Activated T-cell treated with anti-CD3 and anti-CD28 coated beads for 24 hours (primary cell): ENCODE measurements around the gene PRCC.

Experiments used
- DNase-seq: peaks from one replicate; pipeline ENCODE4 v3.0.0-alpha.2; 2020; ENCODE audit warnings: low read depth

Gene PRCC

DNA sequence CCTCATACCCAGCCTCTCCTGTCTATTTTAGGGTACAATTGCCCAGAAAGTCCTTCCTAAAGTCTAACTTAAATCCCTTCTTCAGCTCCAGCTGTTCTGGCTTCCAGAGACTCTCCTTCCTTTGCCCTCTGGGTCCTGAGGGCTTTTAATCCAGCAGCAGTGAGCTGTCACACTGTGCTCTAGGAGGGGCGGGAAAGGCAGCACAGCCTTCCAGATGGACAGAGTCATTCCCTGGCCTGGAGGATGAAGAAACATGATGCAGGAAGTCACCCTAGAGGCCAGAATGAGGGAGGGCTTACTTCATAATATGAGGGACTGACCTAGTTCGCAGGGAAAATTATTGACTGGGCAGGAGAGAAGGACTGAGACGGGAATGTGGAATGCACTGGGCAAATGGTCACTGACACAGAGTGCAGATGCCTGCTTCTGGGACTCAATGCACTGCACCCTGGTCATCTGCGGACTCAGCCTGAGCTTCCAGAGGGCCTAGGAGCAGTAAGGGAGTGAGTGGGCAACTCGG lies 48.0 kb downstream of the PRCC start:
- DNase-seq = no peak

DNA sequence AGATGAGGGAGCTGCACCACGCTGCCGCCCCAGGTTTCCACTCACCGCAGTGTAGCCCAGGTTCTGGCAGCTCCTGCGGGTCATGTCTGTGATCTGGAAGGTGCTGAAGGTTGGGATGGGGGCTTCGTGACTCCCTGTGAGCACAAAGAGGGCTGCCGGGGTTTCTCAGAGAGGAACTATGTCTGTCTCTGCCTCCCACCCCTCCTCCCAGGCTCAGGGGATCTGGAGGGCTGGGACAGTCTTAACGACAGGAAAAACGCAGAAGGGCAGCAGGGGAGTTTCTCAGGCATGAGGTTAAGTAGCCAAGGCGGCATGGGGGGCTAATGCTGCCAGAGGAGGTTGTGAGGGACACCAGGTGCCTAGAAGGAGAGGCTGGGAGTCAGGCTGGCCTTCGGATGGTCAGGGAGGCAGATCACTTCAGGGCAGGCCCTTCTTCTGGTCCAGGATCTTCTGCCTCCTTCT lies 48.7 kb downstream of the PRCC start:
- no peak for DNase-seq

DNA sequence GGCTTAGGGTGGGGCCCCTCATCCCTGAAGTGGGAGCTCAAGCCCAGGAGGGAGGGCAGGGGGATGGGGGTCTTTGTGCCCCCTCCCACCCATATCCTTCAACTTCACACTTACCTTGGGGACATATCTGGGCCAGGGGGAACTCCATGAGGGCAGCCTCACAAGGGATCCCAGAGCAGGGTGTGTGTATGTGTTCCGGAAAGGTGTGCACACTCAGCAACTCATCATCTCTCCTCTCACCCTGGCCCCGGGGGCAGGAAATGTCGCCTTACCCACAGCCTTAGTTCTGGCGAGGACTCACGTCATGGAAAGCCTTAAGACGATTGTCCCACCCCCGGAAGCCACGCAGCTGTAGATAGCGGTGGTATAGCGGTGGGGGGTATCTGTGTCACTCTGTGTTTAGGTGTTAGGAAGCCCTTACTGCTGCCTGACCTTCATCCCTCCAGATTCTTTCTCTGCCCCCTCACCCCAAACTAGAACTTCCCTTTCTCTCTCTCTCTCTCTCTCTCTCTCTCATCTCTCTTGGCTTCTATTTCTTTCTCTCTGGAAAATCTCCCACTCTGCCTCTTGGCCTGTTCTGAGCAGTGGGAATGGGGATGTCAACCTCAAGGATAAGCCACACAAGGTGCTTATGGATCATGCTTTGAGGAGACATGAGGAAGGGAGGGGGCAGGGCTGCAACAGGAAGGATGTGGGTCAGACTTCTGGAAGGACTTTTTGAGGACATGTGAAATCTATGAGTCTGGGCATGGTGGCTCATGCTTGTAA lies 49.4 kb downstream of the PRCC start, which contains the start of gene SH2D2A:
Gene SH2D2A, minus strand, starts transcription at position 288 of the 768 bp plus-strand sequence. Its CDS starts 140 bp downstream, at position 148.
- DNase-seq = peak; percentile 92

DNA sequence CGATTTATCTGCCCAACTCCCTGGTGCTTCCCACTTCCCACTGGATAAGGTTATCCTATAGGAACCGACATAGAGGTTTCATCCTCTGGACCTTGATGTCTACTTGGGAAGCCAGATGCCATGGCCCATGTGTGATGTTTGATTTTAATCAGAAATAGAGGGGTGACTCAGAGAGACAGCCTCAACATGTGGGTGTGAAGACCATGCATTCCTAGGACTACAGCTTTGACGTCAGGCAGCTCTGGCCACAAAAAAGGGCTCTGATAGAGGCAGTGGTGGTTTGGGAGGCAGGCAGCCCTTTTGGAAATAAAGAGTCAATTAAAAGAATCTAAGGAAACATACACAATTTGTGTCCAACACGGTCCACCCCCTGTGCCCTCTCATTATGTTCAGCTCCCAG lies 54.5 kb downstream of the PRCC start:
- DNase-seq = peak; percentile 48

DNA sequence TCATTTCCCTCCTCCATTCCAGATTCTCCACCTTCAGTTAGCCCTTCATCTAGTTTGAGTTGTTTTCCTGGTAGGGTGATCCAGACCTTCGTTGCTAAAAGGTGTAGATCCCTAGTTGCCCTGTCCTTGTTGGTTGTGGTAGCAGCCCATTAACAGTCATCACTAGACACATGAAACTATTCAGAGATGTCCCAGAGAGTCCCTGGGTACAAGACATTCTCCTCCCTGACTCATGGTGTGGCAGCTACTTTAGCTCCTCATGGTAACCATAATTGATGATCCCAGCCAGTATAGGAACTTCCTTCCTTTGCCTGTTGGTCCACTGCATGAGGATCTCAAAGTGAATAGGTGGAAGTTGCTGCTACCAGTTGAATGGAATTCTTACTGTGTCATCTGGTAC lies 55.3 kb downstream of the PRCC start:
- no peak for DNase-seq

DNA sequence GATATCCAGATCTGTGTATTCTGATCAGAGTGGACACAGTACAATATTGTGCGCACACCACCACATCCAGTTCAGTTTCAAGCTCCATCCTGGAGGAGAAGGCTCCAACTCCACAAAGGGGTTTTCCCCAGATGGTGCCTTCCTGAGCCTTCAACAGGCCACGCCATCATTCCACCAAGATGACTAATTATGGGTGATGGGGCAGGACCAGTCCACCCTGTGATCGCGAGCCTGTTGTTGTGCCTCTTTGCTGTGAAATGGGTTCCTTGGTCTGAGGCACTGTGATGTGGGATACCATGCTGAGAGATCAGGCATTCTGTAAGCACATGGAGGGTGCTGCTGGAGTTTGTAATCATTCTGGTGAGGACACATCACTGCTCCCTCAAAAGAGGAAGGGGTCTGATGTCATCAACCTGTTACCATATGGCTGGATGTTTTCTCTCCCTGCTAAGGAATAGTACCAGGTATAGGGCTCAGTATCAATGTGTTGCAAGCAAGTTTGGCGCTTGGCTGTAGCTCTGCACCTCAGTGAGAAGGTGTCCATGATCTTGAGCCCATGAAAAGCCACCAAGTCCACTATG lies 56.0 kb downstream of the PRCC start:
- DNase-seq = no peak

DNA sequence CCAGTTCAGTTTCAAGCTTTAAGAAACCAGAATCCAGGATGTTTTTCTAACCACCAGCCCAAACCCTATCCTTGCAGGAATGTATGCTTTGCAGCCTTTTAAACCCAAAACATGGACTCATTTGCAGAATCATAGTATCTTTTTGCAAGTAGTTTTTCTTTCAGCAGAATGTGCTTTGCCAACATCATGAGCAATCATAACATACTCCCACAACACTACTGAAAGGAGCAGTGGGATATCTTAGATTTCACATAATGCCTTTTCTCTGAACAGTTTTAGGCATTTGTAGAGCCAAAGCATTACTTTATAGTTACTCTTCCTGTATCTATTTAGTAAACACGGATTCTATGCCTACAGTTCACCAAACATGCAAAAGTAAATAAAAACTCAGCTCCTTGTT lies 59.3 kb downstream of the PRCC start:
- no peak for DNase-seq

DNA sequence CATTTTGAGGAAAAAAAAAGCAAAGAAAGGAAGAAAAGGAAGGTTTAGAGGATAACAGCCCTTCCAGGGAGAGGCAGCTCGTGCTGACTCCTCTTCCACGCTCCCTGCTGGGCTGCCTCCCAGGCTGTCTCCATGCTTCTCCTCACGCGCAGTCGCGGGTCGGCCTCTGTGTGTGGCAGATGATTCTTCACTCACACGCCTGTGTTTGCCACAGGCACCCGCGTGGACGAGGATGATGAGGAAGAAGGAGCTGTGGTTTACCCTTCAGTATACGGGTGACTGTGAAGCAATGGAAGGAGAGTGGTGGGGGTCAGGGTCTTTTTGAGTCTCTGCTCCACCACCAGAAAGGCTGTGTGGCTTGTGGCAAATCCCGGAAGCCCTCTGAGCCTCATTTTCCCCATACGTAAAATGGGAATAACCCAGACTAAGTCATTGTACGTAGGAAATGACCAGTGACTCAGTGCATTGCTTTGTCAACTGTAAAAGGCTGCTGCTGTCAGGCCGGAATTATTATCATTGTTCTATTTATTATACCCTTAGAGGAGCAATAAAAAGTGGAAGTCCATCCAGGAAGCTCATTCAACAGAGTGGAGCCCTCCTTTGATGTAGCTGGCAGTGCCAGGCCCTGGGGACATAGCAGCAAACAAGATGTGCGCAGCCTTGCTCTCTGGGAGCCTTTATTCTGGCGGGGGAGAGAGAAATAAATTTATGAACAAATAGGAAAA lies 61.2 kb downstream of the PRCC start:
- no peak for DNase-seq

DNA sequence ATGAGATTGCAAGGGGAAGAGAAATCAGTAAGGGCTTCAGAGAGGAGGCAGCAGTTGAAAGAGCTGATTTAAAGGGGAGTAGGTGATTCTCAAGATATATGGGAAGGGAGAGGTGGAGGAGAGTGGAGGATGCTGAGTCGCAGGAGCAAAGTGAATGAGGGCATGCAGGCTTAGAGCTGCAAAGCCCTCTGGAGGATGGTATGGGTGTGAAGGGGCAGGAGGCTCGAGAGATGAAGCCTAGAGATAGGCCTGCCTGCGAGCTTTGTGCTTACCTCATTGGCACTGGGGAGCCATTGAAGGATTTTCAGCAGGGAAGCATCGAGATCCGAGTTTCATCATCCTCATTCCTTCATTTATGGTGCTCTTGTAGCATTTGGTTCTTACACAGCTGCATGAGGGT lies 65.1 kb downstream of the PRCC start:
- no peak for DNase-seq

DNA sequence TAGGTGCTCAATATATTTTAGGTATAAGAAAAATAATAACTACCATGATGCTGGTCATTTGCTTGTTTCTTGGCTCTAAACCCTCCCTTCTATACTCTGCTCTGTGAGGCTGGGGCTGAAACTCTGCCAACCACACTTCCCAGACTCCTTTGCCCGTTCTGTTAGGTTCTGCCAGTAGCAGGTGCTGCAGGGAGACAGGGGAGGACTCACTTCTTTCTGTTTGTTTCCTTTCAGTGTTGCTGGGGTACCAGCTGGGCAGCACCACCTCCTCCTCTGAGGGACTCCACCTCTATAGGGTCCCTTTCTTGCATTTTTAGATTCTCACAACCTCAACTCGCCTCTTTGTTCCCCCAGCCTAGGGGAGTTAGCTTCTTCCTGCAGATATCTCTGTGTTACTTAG lies 66.3 kb downstream of the PRCC start:
- DNase-seq = no peak

DNA sequence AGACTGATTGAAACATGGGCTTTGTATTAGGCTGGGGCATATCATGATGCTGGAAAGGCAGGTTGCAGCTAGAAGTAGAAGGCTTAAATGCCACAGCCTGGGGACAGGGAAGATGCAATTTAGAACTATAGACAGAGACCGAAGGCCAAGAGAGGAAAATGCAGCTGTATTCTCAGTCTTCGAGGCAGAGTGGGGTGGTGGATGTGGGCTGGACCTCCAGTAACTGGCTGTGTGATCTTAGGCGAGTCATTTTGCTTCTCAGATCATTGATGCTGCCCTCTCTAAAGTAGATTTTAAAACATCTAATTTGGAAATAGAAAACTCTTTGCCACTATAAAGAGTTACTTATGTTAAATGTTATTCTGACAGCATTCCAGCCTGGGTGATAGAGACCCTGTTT lies 67.0 kb downstream of the PRCC start:
- no peak for DNase-seq

DNA sequence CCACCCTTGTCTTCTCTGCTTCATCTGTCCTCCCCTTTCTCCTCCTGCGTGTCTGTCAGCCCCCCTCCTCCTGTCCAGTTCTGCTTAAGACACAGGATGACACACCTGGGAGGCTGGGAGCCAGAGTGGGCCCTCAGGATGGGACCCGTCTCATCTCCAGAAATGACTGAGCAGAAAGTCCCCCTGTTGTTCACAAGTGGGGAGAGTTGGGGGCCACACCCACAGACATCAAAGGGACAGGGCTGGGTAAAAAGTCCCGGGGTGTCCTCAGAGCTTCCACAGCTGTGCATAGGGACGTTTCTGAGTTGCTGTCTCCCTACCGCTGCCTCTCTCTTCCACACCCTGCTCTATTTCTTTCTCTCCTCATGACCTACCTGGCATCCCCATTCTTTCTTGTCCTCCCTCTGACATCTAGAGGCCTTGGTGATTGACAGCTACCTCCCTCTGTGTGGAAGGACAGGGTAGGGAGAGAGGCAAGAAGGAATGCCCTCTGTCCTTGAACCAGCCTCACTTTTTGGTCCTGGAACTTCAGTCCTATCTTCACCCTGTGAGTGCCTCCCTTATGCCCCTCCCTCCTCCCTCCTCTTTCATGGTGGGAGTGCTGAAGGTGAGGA lies 68.8 kb downstream of the PRCC start:
- peak; percentile 32 for DNase-seq

DNA sequence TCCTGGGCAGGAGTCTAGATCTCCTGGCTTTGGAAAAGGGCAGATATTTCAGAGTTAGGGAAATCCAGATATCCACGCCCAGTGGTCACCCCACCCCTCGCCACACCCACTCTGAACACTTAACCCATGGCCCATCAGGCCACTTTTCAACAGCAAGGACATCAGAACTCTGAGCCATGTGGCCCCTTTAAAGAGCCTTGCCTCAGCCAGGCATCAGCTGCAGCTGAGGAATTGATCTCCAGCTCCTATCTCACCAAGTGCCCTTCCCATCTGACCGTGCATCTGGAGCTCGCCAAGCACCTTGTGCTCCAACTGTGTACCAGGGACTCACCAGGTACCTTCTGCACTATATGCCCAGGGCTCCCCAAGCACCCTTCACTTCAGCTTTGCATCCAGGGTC lies 69.6 kb downstream of the PRCC start:
- no peak for DNase-seq

DNA sequence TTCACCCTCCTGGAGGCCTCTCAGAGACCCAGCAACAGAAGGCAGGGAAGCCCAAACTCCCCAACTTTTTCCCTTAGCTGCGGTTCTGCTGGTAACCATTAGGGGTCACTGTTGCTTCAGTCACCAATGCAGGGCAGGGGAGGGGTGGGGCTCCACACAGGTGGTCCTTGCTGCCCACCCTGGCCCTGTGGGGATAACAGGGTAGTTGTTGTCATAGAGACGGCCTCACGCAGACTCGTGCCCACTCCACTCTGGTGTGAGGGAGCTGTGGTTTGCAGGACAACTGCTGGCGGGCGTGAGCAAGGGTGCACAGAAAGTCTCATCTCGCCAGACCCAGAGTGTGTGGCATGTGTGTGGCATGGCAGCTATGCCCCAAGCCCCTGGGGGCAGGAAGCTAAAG lies 71.6 kb downstream of the PRCC start:
- DNase-seq = no peak

DNA sequence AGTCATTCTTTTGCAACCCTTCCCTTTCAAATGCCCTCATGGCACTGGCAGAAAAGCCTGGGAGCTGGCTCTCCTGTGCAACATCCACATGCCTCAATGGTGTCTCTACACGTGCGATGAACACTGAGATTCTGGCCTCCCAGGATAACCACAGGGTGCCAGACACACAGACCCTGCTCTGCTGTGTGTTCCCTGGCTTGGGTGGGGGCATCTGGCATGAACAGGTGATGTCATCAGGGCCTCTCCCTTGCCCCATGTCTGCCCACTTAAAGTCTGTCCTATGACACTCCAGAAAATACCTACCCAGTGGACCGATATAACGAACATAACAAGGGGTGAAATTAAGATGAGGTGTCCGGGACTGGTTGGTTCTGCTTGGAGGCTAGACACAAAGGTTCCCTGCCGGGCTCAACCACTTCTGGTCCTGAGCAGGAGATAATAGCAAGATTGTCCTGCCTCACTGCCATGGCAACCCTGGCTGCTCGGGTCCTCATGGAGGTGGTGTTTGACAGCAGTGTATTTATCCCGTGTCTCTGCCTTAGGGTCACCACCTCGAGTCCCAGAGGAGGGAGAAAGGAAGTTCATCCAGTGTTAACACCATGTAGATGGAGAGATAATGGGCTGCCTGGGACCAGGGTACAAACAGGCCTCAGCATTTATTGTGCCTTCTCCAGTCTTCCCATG lies 72.2 kb downstream of the PRCC start:
- no peak for DNase-seq

DNA sequence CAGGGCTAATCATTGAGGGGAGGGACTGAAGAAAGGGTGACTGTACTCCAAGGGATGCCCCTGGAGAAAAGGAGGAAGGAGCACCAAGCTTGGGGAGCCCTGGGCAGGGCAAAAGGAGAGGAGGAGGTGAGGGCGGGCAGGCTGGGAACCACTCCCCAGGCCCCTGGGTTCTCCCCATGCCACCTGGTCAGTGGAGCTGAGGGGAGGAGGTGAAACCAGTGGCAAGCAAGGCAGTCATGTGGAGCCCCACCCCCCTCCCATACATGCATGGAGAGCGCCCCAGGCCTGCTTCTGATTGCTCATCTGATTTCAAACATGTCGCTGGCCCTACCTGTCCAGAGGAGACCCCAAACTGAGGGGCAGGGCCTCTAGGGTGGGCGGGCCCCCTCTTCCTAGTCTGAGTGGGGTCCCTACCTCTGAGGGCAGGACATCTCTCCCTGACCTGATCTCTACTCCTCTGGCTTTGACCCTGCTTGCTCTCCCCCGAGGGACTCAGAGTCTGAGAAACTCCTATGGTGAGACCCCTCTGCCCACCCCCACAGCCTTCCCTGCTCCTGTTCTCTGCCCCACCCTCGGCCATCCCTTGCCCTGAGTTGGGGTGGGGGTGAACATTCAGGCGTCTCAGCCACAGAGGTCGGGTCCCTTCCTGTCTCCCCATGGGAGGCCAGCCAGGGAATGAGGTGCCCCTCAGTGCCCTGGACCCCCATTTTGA lies 73.0 kb downstream of the PRCC start:
- DNase-seq = no peak

DNA sequence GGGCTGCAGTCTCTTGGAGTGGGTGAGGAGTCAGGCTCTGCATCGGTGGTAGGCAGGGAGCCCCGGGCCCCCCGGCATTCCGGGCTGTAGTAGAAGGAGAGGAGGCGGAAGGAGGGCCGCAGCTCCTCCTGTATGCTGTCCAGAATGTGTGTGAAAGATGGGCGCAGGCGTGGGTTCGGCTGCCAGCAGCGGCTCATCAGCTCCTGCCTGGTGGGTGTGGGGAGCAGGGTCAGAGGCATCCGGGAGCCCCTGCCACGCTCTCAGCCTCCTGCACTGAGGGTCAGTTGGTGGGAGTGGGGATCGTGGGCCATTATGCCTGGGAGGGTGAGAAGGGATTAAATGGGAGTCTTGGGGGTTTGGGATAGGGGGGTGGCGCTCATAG lies 73.6 kb downstream of the PRCC start:
- no peak for DNase-seq

DNA sequence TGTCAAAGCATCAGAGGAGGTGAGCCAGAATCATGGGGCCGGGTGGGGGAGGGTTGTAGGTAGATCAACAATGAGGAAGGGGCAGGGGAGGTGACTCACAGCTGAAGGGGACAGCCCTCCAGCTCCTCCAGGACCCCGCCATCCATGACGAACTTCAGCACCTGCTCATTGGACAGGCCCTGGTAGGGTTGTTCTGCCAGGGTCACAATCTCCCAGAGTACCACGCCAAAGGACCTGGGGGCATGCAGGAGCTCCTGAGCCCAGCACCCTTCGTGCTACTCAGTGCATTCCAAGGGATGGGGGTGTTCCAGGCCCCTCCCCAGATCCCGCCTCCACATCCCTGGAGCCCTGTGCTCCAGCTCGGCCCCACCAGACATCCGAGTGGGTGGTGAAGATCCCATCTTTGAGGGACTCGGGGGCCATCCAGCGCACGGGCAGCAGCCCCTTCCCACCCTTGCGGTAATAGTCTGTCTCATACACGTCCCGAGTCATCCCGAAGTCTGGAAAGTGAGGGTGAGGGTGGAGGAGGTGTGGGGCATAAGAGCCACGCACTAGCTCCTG lies 74.0 kb downstream of the PRCC start:
- no peak for DNase-seq

DNA sequence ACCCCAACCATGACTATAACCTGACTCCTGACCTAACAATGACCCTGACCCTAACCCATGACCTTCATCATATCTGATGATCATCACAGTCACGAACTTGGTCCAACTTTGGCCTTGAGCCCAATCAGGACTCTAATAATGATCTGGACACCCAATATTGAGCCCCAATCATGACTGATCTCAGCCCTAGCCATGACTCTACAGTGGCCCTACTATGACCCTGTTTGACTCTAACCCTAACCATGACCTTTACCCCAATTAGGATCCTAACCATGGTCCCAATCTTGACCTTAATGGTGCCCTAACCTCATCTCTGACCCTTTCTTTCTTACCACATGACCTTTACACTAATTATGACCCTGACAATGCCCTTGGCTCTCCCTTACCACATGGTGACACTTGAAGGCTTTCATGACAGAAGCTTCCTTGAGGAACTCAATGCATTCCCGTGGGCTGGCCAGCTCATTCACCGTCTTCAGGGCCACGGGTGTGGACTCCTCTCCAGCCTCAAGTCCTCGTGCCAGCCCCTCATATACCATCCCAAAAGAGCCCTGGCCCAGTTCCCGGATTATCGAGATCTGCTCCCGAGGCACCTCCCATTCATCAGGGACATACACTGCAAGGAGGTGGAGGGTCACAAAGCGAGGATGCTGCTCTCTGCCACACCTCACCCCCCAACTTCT lies 75.4 kb downstream of the PRCC start:
- no peak for DNase-seq

DNA sequence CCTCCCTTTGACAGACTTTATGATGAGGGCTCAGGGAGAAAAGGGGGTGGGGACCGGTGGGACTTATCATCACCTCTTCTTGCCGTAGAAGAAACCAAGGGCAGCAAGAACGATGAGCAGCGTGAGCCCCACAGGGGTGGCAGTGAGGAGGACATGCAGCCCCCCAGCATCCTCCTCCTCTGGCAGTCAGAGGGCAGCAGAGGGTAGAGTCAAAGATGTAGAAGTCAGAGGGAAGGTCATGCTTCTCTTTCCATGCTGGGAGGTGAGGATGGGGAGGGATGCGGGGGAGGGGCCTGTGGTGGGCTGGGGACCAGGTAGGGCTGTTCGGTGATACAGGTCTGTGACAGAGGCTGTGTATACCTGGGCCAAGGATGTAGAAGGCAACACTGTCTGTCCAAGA lies 76.8 kb downstream of the PRCC start:
- no peak for DNase-seq
